ENCODE results near the gene BCAR1. TPM values are rescaled to one million over a fixed set of nuclear protein-coding genes. Genes with fewer than 3 reads are reported as not detected.
A peak's percentile ranks its signal among the peaks of the same experiment; 100 is the strongest.

Gene BCAR1
- total RNA-seq, 1 experiment from 2014 or later, result 120 TPM

DNA sequence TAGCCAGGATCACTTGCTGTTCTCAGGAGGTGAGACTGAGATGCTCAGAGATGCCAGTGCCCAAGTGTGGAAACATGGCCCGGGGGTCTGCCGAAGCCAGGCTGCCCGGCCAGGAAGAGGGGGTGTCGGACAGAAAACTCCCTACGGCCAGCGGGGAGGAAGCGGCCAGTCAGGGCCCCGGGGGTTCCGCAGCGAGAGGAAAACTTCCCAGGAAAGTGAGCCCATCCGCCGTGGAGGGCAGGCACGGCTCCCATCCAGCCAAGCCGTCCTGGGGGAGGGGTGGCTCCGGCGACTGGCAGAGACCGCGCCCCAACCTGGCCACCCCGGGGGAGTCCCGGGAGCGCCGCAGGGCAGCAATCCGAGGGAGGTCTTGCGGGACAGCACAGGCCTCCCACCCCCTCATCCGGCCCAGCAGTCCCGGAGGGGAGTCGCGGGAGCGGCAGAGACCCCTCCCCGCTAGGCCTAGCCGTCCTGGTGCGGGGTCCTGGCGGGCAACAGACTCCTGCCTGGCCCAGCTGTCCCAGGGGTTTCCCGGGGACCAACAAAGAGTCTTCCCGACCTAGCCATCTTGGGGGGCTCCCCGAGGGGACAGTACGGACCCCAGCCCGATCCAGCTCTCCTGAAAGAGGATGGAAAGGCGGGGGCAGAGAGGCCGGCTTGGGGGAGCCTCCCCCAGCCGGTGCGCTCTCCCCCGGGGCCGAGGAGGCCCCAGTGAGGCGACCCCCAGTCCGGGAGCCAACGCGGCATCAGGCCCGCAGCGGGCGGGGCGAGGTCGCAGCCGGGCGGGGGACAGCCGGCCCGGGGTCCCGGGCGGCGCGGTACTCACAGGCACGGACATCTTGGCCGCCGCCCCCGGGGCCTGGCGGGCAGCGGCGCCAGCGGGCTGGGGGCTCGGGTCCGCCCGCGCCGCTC, 13.8 kb upstream of the BCAR1 start:
- peak; percentile 11 for ATAC-seq
- Histone ChIP-seq H3K27ac (ENCODE audit: low read length) (peak overlapping the region; percentile 82), H3K4me3 (ENCODE audit: low read depth in 2 of 2, low read length in 2 of 2) (peak overlapping the region; percentile 60 to 67), H3K27me3 (ENCODE audit: control insufficient read depth, insufficient read depth, low read length) (no peaks in the 10 kb centered on the region), H3K9me3 (ENCODE audit: control insufficient read depth, insufficient read depth, low read depth, low read length) (no peaks in the 10 kb centered on the region), H3K4me1 (ENCODE audit: control insufficient read depth, insufficient read depth, low read length) (peaks cover 46% of the 10 kb centered on the region), H3K36me3 (ENCODE audit: control insufficient read depth, insufficient read depth, low read length) (no peaks in the 10 kb centered on the region; the same call in 1 of the 2 replicates)
- TF ChIP-seq POLR2AphosphoS5 (IDR thresholded peaks at IDR 0.05; ENCODE audit: low read depth, low read length) (no peak), TCF7L2 (IDR thresholded peaks at IDR 0.05; ENCODE audit: low read depth, low read length) (no peak), SIN3A (IDR thresholded peaks at IDR 0.05; ENCODE audit: borderline replicate concordance, insufficient read depth, low read depth, low read length) (no peak)
- TF ChIP-seq, protein P1, sequence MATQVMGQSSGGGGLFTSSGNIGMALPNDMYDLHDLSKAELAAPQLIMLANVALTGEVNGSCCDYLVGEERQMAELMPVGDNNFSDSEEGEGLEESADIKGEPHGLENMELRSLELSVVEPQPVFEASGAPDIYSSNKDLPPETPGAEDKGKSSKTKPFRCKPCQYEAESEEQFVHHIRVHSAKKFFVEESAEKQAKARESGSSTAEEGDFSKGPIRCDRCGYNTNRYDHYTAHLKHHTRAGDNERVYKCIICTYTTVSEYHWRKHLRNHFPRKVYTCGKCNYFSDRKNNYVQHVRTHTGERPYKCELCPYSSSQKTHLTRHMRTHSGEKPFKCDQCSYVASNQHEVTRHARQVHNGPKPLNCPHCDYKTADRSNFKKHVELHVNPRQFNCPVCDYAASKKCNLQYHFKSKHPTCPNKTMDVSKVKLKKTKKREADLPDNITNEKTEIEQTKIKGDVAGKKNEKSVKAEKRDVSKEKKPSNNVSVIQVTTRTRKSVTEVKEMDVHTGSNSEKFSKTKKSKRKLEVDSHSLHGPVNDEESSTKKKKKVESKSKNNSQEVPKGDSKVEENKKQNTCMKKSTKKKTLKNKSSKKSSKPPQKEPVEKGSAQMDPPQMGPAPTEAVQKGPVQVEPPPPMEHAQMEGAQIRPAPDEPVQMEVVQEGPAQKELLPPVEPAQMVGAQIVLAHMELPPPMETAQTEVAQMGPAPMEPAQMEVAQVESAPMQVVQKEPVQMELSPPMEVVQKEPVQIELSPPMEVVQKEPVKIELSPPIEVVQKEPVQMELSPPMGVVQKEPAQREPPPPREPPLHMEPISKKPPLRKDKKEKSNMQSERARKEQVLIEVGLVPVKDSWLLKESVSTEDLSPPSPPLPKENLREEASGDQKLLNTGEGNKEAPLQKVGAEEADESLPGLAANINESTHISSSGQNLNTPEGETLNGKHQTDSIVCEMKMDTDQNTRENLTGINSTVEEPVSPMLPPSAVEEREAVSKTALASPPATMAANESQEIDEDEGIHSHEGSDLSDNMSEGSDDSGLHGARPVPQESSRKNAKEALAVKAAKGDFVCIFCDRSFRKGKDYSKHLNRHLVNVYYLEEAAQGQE (IDR thresholded peaks at IDR 0.05; ENCODE audit: insufficient read depth in 1 of 2, low read depth in 2 of 2, low read length in 1 of 2), result no peak
- TF ChIP-seq, protein P2, sequence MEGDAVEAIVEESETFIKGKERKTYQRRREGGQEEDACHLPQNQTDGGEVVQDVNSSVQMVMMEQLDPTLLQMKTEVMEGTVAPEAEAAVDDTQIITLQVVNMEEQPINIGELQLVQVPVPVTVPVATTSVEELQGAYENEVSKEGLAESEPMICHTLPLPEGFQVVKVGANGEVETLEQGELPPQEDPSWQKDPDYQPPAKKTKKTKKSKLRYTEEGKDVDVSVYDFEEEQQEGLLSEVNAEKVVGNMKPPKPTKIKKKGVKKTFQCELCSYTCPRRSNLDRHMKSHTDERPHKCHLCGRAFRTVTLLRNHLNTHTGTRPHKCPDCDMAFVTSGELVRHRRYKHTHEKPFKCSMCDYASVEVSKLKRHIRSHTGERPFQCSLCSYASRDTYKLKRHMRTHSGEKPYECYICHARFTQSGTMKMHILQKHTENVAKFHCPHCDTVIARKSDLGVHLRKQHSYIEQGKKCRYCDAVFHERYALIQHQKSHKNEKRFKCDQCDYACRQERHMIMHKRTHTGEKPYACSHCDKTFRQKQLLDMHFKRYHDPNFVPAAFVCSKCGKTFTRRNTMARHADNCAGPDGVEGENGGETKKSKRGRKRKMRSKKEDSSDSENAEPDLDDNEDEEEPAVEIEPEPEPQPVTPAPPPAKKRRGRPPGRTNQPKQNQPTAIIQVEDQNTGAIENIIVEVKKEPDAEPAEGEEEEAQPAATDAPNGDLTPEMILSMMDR (IDR thresholded peaks at IDR 0.05), result no peak
- ChIA-PET POLR2A (no interaction called here), CTCF (interaction anchor here (0.6 kb wide), 1 partner anchor 207 kb away, joined by 3 read pairs; no protein-coding TSS in a partner anchor)
- in situ Hi-C loops (cut with HindIII; ENCODE audit: low pct_unique_long_range_greater_than_20kb, low sequenced_read_pairs) (no loop called here), intact Hi-C loops (cut with micrococcal nuclease; ENCODE audit: unreplicated experiment) (no loop called here)
- BruUV-seq (replicated peaks), result no TSS peak
- no peak for DNase-seq (ENCODE audit: low read depth, low spot score)

DNA sequence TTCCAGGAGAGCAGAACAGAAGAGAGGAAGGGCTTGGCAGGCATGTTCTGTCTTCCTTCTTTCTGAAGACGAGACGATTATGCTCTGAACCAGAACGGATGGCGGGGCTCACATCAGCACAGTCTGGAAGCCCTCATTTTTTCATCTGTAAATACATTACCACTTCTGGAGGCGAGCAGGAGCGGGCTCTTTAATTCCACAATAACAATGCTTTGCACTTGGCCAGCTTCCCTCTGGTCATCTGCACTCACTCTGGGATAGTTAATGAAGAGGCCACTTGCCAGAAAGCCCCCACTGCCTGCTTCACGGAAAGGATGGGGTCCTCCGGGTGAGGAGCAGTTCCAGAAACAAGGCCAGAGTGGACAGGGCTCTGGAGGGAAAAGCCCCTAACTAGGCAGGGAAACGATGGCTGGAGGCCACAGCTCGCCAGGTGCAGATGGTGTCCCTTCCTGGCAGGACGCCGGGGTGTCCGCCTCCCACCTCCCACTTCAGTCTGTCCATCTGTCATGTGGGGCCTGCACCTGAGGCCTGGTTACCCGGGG, 13.1 kb upstream of the BCAR1 start:
- no peaks in the 10 kb centered on the region for H3K27me3 ChIP-seq (ENCODE audit: control insufficient read depth, insufficient read depth, low read length)
- no peak for TF ChIP-seq TCF7L2 (IDR thresholded peaks at IDR 0.05; ENCODE audit: low read depth, low read length)
- TF ChIP-seq, protein P2 (IDR thresholded peaks at IDR 0.05), result no peak
- TF ChIP-seq, protein P1 (IDR thresholded peaks at IDR 0.05; ENCODE audit: insufficient read depth in 1 of 2, low read depth in 2 of 2, low read length in 1 of 2), result no peak
- TF ChIP-seq POLR2AphosphoS5 (IDR thresholded peaks at IDR 0.05; ENCODE audit: low read depth, low read length), result no peak
- no peak for TF ChIP-seq SIN3A (IDR thresholded peaks at IDR 0.05; ENCODE audit: borderline replicate concordance, insufficient read depth, low read depth, low read length)
- DNase-seq (ENCODE audit: low read depth, low spot score) (no peak), ATAC-seq (no peak)
- peak overlapping the region; percentile 82 for H3K27ac ChIP-seq (ENCODE audit: low read length)
- CTCF ChIA-PET, result no interaction called here
- H3K36me3 ChIP-seq (ENCODE audit: control insufficient read depth, insufficient read depth, low read length), result no peaks in the 10 kb centered on the region; the same call in 1 of the 2 replicates
- POLR2A ChIA-PET, result no interaction called here
- H3K4me1 ChIP-seq (ENCODE audit: control insufficient read depth, insufficient read depth, low read length), result peaks cover 46% of the 10 kb centered on the region
- no TSS peak for BruUV-seq (replicated peaks)
- in situ Hi-C loops (cut with HindIII; ENCODE audit: low pct_unique_long_range_greater_than_20kb, low sequenced_read_pairs), result no loop called here
- H3K4me3 ChIP-seq (ENCODE audit: low read depth in 2 of 2, low read length in 2 of 2), result peak overlapping the region; percentile 60 to 67
- no peaks in the 10 kb centered on the region for H3K9me3 ChIP-seq (ENCODE audit: control insufficient read depth, insufficient read depth, low read depth, low read length)
- intact Hi-C loops (cut with micrococcal nuclease; ENCODE audit: unreplicated experiment), result no loop called here

Data from Panc1 (cell line).